BE2C (cell line): ENCODE results near the gene CLNK.
"Not testable (repeated sequence)": the region's sequence is repeated elsewhere in the genome, so short reads cannot be mapped to it uniquely, and the experiment has no call there.

Experiments used
- DNase-seq: peaks from one replicate; pipeline ENCODE4 v3.0.0-alpha.2; 2020
- H3K27me3 ChIP-seq: fragments of 250-450 bp; sonication (Bioruptor Pico); 2 replicates; pipeline ENCODE4 v1.5.1; 2020; ENCODE audit warnings: mild to moderate bottlenecking
- H3K36me3 ChIP-seq: fragments of 250-450 bp; sonication (Bioruptor Pico); 2 replicates; pipeline ENCODE4 v1.5.1; 2020; ENCODE audit warnings: mild to moderate bottlenecking
- H3K4me1 ChIP-seq: fragments of 250-450 bp; sonication (Bioruptor Pico); 2 replicates; pipeline ENCODE4 v1.5.1; 2020
- H3K4me3 ChIP-seq: 2 replicates; pipeline ENCODE4 v1.5.1; 2011; ENCODE audit warnings: low read depth, low read length
- H3K9me3 ChIP-seq: fragments of 250-450 bp; sonication (Bioruptor Pico); 2 replicates; pipeline ENCODE4 v1.5.1; 2020
- CTCF ChIP-seq: IDR thresholded peaks from 2 replicates; pipeline ENCODE4 v1.5.1; 2012; ENCODE audit warnings: mild to moderate bottlenecking, low read depth, low read length

CLNK gene

GRCh38 chr4:10623241-10623640 is 61.3 kb downstream of the CLNK start:
- Histone ChIP-seq H3K4me3 (no peak overlapping the region), H3K36me3 (no peaks in the 10 kb centered on the region), H3K9me3 (no peaks in the 10 kb centered on the region; the same call in 1 of the 2 replicates), H3K27me3 (no peaks in the 10 kb centered on the region), H3K4me1 (no peaks in the 10 kb centered on the region)
- TF ChIP-seq CTCF: no peak
- DNase-seq: no peak

- no peaks in the 10 kb centered on the region for H3K36me3 ChIP-seq
- DNase-seq: no peak
- no peak overlapping the region for H3K4me3 ChIP-seq
- H3K27me3 ChIP-seq: no peaks in the 10 kb centered on the region
- TF ChIP-seq CTCF: no peak
- no peaks in the 10 kb centered on the region for H3K4me1 ChIP-seq
- H3K9me3 ChIP-seq: no peaks in the 10 kb centered on the region; the same call in 1 of the 2 replicates
These were observed 61.8 kb downstream of the CLNK start for GRCh38 chr4:10622728-10623127.

- no peaks in the 10 kb centered on the region; the same call in 1 of the 2 replicates for H3K9me3 ChIP-seq
- no peak for TF ChIP-seq CTCF
- no peaks in the 10 kb centered on the region for H3K36me3 ChIP-seq
- DNase-seq: no peak
- no peak overlapping the region for H3K4me3 ChIP-seq
- no peaks in the 10 kb centered on the region for H3K4me1 ChIP-seq
- H3K27me3 ChIP-seq: no peaks in the 10 kb centered on the region
These were observed 63.6 kb downstream of the CLNK start for GRCh38 chr4:10620935-10621488.

GRCh38 chr4:10619855-10620254 is 64.7 kb downstream of the CLNK start:
- Histone ChIP-seq H3K27me3 (no peaks in the 10 kb centered on the region), H3K4me3 (no peak overlapping the region), H3K9me3 (no peaks in the 10 kb centered on the region; the same call in 1 of the 2 replicates), H3K4me1 (no peaks in the 10 kb centered on the region), H3K36me3 (no peaks in the 10 kb centered on the region)
- no peak for TF ChIP-seq CTCF
- DNase-seq: no peak

GRCh38 chr4:10619220-10619619 is 65.3 kb downstream of the CLNK start:
- TF ChIP-seq CTCF: no peak
- DNase-seq: no peak
- Histone ChIP-seq H3K9me3 (no peaks in the 10 kb centered on the region; the same call in 1 of the 2 replicates), H3K27me3 (no peaks in the 10 kb centered on the region), H3K4me1 (no peaks in the 10 kb centered on the region), H3K4me3 (no peak overlapping the region), H3K36me3 (no peaks in the 10 kb centered on the region)

GRCh38 chr4:10614926-10615325 is 69.6 kb downstream of the CLNK start:
- H3K27me3 ChIP-seq, H3K9me3 ChIP-seq, DNase-seq, H3K4me3 ChIP-seq, H3K36me3 ChIP-seq, H3K4me1 ChIP-seq: not testable (repeated sequence)
